LNCaP clone FGC (cell line): ENCODE data around the gene IKZF1.

Experiments used
- DNase-seq: peaks from one replicate; pipeline ENCODE4 v3.0.0-alpha.2; 2011; ENCODE audit warnings: low read depth
- H3K4me3 ChIP-seq: 2 replicates; pipeline ENCODE4 v1.5.1; 2011; ENCODE audit warnings: mild to moderate bottlenecking, low read depth, low read length, control low read depth
- TF ChIP-seq, protein P1 (sequence below): IDR thresholded peaks from 2 replicates; pipeline ENCODE4 v1.5.1; 2012; ENCODE audit warnings: mild to moderate bottlenecking; ENCODE audit not compliant: control insufficient read depth, insufficient read depth; ENCODE audit errors: extremely low read depth

The IKZF1 gene

DNA sequence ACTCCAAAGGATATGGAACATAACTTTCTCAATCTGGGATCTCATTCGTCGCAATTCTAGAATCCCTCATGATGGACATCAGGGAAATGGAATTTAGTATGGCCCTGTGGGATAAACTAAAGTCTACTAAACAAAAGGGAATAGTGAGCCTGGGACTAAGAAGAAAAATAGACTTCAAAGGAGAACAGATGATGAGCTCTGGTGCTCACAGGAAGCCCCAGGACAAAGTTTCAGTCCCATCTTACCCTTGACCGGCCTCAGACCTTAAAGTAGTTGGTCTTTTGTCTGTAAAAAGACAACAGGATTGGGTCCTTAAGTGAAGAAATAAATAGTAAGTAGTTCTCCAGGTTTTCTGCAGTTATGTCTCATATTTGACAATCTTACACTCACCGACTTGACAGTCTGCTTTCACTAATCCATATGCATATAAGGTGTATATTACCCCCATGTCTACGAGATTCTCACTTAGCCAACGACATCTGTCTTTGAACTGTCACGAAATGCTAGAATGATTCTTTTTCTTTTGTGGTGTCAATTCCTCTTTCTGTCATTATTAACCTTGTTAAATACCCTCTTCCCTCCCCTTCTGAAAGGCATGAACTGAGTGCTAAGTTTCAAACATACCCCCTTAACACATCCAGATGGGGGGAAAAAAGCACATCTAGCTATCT lies 10.9 kb upstream of the IKZF1 start:
- no peak overlapping the region for H3K4me3 ChIP-seq
- DNase-seq, result no peak
- TF ChIP-seq, protein P1, sequence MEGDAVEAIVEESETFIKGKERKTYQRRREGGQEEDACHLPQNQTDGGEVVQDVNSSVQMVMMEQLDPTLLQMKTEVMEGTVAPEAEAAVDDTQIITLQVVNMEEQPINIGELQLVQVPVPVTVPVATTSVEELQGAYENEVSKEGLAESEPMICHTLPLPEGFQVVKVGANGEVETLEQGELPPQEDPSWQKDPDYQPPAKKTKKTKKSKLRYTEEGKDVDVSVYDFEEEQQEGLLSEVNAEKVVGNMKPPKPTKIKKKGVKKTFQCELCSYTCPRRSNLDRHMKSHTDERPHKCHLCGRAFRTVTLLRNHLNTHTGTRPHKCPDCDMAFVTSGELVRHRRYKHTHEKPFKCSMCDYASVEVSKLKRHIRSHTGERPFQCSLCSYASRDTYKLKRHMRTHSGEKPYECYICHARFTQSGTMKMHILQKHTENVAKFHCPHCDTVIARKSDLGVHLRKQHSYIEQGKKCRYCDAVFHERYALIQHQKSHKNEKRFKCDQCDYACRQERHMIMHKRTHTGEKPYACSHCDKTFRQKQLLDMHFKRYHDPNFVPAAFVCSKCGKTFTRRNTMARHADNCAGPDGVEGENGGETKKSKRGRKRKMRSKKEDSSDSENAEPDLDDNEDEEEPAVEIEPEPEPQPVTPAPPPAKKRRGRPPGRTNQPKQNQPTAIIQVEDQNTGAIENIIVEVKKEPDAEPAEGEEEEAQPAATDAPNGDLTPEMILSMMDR, result no peak

DNA sequence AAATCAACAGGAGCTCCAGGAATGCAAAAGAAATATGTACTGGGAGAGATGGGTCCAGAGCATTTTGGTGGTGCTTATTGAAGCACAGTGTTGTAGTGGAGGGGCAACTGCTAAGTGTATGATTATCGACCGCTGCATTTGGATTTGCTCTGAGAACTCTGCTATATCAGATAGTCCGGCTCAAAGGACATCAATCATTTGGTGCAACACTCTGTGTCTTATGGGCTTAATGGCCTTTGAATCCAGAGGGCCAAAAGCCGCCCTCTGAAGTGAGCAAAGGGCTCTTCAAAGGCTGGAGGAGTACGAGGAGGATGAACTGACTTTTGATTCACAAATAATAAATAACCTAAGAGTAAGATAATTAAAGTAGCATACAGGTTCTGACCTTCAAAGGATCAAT lies 9.4 kb upstream of the IKZF1 start:
- TF ChIP-seq, protein P1, result no peak
- no peak for DNase-seq
- H3K4me3 ChIP-seq, result no peak overlapping the region

DNA sequence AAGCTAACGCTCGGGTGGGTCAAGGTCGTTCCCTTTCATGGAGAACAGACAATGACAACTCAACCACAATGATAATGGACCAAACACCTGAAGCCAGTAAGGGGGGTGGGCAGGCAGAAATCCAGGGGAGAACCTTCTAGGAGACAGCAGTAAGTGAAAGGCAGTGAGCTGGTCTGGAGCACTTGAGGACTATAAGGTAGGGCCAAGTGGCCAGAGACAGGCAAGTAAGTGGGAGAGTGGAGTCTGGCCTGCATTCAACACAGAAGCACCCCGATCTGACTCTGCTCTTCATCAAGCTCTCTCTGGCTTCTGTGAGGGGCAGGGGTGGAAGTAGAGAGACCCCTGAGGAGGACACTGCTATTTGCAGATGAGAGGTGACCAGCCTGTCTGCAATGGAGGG lies 7.7 kb upstream of the IKZF1 start:
- DNase-seq, result no peak
- TF ChIP-seq, protein P1, result no peak
- no peak overlapping the region for H3K4me3 ChIP-seq

DNA sequence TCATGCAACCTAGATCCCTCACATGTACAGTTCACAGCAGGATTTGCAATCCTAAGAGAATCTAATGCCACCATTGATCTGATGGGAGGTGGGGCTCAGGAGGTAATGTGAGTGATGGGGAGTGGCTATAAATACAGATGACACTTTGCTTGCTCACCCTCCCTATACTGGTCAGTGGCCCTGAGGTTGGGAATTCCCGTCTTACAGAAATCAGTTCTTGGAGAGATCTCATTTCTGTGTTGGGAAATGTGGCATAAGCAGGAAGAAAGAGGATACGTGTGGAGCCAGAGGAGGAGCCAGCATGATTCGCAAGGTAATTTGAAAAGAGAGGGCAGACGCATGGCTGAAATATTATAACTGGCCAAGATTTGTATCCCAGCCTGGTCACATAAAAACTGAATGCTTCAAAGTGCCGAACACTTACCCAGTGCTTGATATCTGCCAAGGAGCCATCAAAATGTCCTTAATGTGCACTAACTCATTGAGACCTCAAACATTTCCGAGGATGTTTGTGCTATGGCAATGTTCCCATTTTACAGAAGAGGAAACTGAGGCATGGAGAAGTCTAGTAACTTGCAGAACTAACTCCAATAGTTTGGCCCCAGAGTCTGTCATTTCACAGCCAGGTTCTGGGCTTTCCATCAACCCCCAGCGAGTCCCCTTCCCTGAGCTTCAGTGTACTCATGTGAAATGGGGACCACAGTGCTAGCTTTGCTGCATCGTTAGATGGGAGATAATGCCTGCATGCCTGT lies 5.5 kb upstream of the IKZF1 start:
- TF ChIP-seq, protein P1, result no peak
- H3K4me3 ChIP-seq, result no peak overlapping the region
- no peak for DNase-seq

DNA sequence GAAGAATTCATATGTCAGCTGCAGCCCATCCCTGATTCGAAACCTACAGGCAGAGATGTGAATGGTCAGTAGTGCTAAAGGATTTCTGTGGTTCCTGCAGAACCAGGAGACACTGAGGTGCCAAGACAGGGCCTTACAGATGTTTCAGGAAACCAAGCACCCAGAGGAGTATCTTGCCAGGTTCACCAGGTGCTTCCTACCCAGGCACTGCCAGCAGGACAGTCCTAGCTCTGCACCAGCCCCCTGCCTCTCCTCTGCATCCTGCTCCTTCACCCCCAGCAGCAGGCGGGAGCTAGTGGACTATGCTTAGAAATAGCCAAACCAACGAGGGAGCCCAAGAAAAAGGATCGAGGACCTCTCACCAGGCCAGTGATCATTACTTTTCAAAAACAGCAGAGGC lies 4.2 kb upstream of the IKZF1 start:
- H3K4me3 ChIP-seq, result no peak overlapping the region
- TF ChIP-seq, protein P1, result no peak
- DNase-seq, result no peak

DNA sequence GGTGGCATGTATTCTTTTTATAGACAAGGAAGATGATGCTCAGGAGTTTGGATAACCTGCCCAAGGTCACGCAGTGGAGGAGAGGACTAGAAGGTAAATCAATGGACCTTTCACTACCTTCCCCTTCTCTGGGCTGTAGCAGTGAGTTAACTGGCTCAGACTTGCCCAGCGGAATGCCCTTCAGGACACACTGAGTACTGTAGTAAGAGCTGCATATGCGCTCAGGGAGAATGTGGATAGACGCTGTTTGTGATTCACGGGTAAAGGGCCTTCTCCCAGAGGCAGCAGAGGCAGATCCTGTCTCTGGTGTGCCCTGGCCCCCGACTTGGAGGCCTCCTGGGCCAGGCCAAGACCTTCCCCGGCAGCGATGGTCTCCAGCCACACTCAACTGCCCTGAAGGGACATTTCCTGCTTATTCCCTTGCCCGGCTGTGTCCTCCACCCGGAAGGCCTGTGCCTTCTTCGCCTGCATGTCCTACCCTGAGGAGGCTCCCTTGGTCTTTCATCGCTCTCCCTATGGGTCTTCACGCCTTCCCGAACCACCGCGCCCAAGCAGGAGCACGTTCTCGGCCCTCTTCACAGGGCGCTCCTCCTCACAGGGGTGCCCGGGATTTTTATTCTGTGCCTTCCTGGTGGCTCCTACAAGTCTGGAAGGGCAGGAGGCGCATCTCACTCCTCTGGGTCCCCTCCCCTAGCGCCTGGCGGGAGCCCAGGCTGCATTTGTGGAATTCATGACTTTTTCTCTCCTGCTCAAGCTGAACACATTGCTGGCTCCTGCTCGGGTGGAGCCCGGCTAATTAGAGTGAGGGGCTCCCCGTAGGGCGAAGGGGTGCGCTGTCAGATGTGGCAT lies 1.8 kb upstream of the IKZF1 start:
- TF ChIP-seq, protein P1, result no peak
- DNase-seq, result no peak

More for the DNA sequence above, 1.8 kb upstream of the IKZF1 start:
- no peak overlapping the region for H3K4me3 ChIP-seq
